ENCODE results near the gene SFMBT1.

The SFMBT1 gene

GRCh38 chr3:53028641-53029040 is 17.2 kb downstream of the SFMBT1 start:
- Histone ChIP-seq H3K4me3 (ENCODE audit: low read depth, low read length) (no peak overlapping the region), H3K27me3 (replicated peaks) (no peaks in the 10 kb centered on the region), H3K36me3 (replicated peaks) (no peaks in the 10 kb centered on the region), H3K27ac (no peak overlapping the region)
- no peak for TF ChIP-seq CTCF (IDR thresholded peaks at IDR 0.05; ENCODE audit: low read depth, low read length, missing control alignments)
- DNase-seq: no peak
- in situ Hi-C loops (cut with HindIII; ENCODE audit: low pct_ligation_motif_present, low sequenced_read_pairs): no loop called here

GRCh38 chr3:53027254-53027844 is 18.5 kb downstream of the SFMBT1 start:
- Histone ChIP-seq H3K27me3 (replicated peaks) (no peaks in the 10 kb centered on the region), H3K4me3 (ENCODE audit: low read depth, low read length) (no peak overlapping the region), H3K36me3 (replicated peaks) (no peaks in the 10 kb centered on the region), H3K27ac (no peak overlapping the region)
- no peak for DNase-seq
- no peak for TF ChIP-seq CTCF (IDR thresholded peaks at IDR 0.05; ENCODE audit: low read depth, low read length, missing control alignments)
- in situ Hi-C loops (cut with HindIII; ENCODE audit: low pct_ligation_motif_present, low sequenced_read_pairs): no loop called here

- Histone ChIP-seq H3K27me3 (replicated peaks) (no peaks in the 10 kb centered on the region), H3K36me3 (replicated peaks) (no peaks in the 10 kb centered on the region), H3K27ac (no peak overlapping the region), H3K4me3 (ENCODE audit: low read depth, low read length) (no peak overlapping the region)
- no peak for TF ChIP-seq CTCF (IDR thresholded peaks at IDR 0.05; ENCODE audit: low read depth, low read length, missing control alignments)
- in situ Hi-C loops (cut with HindIII; ENCODE audit: low pct_ligation_motif_present, low sequenced_read_pairs): no loop called here
- DNase-seq: no peak
Observed at GRCh38 chr3:53026382-53027162, 19.3 kb downstream of the SFMBT1 start.

- Histone ChIP-seq H3K4me3 (ENCODE audit: low read depth, low read length) (no peak overlapping the region), H3K27ac (no peak overlapping the region), H3K27me3 (replicated peaks) (no peaks in the 10 kb centered on the region), H3K36me3 (replicated peaks) (no peaks in the 10 kb centered on the region)
- TF ChIP-seq CTCF (IDR thresholded peaks at IDR 0.05; ENCODE audit: low read depth, low read length, missing control alignments): no peak
- in situ Hi-C loops (cut with HindIII; ENCODE audit: low pct_ligation_motif_present, low sequenced_read_pairs): no loop called here
- no peak for DNase-seq
Observed at GRCh38 chr3:53024315-53024714, 21.6 kb downstream of the SFMBT1 start.

GRCh38 chr3:53023072-53023823 is 22.6 kb downstream of the SFMBT1 start:
- in situ Hi-C loops (cut with HindIII; ENCODE audit: low pct_ligation_motif_present, low sequenced_read_pairs): no loop called here
- Histone ChIP-seq H3K4me3 (ENCODE audit: low read depth, low read length) (no peak overlapping the region), H3K27me3 (replicated peaks) (no peaks in the 10 kb centered on the region), H3K27ac (no peak overlapping the region), H3K36me3 (replicated peaks) (no peaks in the 10 kb centered on the region)
- no peak for DNase-seq
- TF ChIP-seq CTCF (IDR thresholded peaks at IDR 0.05; ENCODE audit: low read depth, low read length, missing control alignments): no peak
